Bone marrow (tissue), 2 donors: Measurements from ENCODE around the gene CKMT2.

ENCODE experiments used
- DNase-seq, 2 donors: peaks; one replicate each; lab custom pipeline; 2025; lab: John Stamatoyannopoulos, UW

Gene CKMT2

DNA sequence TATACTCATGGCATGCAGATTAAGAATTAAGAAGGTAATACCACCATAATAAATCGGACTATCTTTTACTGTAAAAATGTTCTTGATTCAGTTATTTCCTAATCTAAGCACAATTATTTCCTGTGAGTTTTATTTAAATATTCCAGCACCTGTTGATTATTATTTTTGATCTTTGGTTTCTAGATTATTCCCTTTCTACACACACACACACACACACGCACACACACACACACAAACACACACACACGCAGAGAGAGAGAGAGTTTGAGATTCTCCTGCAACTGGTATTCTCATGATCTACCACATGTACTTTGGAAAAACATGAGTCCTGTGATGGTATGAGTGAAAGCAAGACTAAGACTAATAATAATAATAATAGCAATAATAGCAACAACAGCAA, 17.0 kb upstream of the CKMT2 start:
- DNase-seq: no peak

DNA sequence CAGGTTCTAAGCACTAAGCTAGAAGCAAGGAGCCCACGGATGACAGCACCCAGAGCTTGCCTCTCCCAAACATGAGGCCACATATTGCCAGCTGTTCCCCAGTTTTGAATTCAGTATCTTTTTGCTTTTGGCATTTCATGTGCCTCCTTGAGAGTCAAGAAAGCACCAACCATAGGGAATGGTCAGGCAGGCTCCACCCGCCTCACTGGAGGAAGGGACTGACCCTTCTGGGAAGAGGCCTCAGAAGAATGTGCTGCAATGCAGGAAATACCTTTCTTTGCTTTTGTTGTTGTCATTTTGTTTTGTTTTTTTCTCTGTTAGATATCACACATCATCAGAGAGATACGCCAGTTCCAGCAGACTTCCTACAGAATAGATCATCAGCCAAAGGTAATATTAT, 13.7 kb upstream of the CKMT2 start:
- no peak for DNase-seq

DNA sequence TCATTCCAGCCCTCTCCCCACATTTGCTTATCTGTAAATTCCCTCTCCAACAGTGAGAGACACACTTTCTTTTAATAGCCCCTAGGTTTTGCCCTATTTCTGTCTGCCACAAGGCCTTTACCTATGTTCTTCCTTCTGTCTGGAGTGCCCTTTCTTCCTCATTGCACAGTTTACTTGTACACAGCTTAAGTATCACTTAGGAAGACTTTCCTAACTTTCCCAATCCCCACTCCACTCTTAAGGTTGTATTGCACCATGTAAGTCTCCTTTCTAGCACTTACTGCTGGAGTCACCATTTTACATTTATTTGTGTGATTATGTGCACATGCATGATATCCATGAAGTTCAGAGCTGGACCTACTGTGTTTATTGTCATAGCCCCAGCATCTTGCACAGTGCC, 10.8 kb upstream of the CKMT2 start:
- DNase-seq: no peak

DNA sequence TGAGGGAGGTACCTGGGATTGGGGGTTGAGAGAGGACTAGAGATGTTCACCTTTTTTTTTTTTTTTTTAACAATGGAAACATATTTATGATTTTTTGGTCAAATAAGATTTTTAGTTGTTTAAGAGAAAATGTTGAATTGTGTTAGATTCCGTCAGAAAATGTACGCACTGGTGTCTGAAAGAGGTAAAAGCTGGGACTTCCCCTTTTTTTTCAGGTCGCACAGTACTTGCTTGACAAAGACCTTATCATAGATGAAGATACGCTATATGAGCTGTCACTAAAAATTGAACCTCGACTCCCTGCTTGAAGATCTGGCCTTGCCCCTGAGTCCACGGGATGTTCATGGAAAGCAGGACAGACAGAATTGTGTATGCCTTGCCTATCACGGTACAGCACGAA, 7.7 kb upstream of the CKMT2 start:
- no peak for DNase-seq

DNA sequence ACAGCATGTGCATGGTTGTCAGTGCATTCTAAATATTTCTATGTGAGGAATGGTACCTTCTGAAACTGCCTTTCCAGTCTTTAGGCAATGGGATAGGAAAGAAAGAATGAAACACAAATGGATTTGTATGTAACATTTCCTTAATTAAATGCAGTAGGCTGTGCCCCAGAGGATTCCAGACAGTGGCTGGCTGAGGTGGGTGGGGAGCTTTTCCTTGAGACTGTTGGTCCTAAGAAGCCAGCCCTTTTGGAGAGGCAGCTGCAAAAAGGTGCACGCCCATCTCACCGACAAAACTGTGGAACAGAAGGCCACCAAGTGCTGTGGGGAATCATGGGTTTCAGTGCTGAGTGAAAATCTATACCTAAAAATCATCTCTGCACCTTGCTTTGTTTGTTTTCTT, 6.8 kb upstream of the CKMT2 start:
- no peak for DNase-seq

DNA sequence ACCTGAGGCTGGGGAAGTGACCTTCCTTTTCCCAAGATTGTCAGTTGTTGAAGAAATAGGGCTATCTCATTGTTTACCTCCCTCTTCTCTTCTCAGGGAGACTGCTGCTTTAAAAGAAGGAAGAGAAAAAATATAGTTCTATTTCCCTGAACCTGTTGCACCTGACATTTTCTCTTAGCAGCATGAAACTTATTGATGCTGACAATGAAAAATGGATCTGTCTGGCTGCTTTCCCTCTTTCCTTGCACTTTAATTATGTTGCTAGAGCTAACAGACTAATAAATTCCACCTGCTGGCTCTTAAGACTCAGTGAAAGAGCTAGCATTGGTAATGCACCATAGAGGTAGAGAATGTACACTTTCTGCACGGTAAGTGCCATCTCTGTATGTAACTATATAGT, 6.2 kb upstream of the CKMT2 start:
- no peak for DNase-seq

DNA sequence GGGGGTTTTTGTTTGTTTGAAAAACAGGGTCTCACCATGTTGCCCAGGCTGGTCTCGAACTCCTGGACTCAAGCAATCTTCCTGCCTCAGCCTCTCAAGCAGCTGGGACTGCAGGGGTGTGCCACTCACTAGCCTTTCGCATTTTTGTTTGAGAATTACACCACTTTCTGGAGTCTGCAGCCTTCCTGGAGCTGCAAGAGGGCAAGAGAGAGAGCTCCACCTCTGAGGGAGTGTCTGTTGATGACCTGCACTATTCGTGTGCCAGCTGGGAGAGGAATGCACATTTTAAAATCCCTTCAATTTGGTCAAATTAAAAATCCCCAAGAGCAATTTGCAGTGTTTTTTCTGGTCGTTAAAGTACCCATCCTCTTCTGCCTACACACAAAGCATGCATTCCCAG, 5.0 kb upstream of the CKMT2 start:
- DNase-seq: no peak

DNA sequence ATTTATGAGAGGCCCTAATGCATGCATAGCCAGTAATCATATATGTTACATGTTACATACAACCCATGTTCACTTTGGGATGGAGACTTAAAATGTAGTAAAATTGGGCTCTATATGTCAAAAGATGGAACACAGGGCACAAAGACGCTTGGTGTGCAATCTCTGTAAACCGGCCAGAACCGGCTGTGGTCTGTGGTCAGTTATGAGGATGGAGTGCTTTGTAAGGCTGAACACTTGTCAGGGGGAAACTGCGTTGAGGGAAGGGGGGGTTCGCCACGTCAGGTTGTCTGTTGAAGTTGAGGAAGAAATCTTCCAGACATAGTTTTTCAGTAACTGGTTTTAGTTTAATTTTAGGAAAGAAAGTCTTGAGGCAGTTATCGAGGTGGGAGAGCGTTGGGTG, 2.7 kb upstream of the CKMT2 start:
- DNase-seq: no peak

DNA sequence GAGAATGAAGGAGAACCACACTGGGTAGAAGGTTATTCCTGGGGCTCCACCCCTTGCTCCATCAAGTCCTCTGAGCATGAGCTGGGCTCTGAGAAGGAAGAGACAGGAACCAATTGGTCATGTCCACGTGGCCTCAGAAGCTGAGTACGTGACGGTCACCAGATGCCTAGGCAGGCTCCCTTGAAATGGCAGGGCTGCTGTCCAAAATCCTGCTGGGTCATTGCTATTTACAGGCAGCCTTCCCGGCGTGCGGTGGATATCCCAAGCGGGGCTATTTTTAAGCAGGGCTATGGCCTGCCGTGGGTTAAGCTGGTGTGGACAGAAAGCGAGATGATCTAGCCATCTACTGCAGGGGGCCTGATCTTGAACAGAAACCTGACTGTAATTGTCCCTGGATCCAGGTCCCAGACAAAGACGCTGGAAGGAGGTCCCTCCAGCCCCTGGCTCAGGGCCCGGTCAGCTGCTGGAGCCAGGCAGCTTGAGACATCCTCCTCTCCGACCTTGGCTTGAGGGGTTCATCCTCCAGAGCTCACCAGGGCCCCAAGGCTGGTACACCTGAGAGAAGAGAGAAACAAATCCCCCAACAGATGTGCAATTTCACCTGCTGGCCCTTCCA, 550 bp upstream of the CKMT2 start:
- DNase-seq: no peak

DNA sequence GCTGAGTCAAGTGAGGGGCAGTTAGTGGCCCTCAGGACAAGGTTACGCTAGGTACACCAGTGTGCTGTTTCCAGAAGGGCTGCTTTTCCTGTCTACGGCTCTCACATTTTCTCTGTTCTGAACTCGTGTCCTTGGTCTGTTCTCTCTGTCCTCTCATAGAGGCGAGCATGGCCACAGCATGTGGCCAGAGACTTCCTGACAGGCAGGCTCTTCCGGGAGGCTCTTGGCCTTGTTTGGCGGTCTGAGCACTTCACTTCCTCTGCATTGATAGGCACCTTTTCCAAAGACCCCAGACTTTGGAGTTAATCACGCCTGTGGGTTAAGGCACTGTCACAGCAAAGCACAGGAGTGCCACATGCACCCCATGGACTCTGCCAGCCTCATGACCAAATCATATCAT, 1.2 kb downstream of the CKMT2 start:
- no peak for DNase-seq

DNA sequence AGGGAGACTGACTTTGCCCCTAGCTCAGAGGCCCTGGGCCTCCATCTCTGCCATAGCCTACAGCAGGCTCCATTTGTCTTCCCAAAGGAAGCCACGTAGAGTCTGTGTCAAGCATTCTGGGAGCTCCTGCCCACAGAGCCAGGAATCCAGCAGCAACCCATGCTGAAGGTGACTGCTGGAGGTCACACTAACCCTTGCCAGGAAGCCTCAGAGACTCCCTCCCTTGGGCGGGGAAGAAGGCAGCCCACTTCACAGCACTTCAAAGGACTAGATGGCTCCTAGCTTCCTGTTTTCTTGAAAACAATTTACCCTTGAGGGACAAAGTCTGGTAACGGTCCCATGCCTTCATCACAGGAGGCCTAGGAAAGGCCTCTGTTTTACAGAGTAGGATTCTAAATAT, 1.7 kb downstream of the CKMT2 start:
- DNase-seq: no peak

DNA sequence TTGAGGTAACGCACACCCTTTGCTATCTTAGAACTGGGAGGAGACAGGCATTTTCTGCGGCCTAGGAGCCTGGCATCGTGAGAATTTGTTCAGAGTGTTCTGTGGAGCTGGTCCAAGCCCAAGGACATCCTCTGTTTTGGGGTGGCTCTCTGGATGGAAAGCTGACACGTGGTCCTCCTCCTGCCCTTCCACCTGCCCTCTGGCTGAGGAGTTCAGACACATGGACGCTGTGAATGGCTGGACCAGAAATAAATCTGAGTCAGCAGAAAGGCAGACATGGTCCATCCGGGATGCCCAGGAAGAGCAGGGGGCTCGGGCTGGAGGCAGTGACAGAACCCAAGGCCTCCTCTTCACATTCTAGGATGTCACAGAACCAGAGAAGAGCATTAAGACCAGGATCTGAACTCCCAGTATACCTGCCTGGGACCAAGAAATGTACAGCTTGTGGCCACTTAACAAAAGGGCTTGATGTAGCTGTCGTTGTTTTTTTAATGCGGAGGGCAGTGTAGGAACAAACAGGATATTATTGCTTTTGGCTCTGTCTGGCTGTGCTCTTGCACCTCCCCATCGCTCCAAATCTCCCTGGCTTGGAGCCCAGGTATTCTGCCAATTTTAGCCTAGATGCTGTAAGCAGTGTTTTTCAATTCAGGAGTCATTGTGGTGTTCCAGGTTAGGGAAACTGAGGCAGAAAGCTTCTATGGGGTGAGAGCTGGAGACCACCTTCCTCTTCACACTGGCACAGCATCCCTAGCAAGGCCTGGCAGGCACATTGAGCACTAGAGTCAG, 2.4 kb downstream of the CKMT2 start:
- no peak for DNase-seq

DNA sequence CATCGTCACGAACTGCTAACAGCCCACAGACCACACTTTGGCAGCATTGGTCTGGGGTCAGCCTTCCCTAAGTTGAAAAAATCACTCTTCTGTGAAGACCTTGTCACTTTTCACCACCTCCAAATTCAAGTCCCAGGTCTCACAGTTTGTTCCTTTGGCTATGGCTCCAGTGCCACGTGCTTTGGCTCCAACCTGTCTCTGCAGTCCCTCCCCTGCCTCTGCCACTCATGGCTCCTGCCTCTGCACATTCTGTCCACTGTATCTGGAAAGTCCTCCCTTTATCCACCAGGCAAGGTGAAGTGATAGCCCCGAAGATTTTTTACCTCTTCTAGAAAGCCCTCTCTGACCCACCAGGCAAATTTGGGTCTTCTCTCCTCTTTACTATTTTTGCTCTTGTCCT, 5.3 kb downstream of the CKMT2 start:
- DNase-seq: no peak

DNA sequence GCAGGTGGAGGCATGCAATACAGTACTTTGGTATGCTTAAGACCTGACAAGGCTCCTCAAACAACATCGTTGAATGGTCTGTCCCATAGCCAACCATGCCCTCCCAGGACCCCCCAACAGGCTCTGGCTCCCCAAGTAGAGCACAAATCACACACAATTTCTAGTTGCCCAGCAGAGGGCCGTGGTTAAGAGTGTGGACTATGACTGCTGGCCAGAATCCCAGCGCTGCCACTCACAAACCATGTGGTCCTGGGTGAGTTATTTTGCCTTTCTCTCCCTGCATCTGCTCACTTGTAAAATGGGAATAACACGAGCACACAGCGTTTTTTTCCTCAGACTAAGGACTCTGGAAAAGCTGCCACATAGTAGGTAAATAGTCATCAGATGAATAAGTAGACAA, 6.5 kb downstream of the CKMT2 start:
- no peak for DNase-seq

DNA sequence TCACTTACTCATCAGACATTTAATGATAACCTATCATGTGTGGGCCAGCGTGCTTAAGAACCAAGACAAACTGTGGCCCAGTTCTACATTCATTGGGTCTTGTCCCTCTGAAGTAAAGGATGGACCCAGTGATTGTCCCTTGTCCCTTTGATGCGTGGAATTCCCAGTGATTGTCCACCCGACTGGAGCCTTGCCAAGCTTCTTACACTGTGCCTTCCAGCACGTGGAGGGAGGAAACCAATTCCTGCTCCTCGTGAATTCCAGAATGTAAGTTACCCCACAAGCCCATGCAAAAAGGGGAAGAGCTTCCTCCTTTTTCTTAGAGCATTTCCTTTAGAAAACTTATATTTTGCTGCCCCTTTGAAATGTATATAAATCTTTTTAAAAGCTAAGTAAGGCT, 7.9 kb downstream of the CKMT2 start:
- no peak for DNase-seq

DNA sequence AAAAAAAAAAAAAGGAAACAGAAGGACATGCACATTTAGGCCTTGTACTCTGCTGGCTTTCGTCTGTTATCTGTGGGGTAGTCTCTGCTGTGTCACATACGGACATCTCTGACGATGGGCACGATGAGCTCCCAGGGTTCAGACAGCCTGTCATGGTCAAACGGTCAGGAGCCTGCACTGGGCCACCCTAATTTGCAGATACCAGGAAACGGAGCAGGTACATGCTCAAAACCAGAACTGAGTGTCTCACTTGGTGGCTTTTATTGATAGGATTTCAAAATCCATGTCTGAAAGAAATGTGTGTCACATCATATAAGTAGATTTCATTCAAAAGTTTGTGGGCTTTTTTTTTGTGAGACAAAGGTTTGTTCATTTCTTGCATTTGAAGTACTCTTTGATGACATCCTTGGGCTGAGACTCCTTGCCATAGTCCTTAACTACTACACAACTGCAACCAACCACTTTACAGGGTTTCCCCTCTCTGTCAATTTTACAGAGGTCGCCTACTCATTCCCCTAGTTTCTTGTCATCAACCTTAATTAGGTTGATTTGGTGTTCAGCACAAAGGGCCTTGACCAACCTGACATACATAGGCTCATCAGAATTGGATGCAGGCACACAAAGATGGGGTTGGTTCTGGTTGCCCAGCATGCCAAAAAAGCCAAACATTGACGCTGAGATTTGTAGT, 9.0 kb downstream of the CKMT2 start:
- DNase-seq: no peak

DNA sequence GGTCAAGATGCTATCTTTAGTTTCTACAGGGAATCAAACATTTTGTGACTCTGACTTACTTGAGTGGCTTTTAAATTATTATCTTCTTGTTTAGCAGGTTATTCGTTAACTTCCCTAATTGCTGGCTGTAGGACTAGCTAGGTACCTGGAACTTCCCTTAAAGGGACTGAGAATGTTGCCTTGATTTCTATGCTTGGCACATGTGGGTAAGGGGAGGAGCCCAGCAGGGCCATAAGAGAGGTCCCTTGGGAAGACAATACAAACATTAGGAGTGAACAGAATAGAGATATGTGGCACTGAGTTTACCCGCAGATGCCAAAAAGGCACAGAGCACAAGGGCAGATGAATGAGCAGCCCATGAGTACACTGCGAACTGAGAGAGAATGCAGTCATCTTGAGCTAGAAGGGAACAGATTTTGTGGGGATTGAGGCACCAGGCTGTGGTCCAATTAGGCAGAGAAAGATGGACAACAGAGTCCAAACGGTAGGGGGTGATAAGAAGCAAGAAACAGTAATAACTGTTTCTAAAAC, 9.8 kb downstream of the CKMT2 start:
- DNase-seq: no peak

DNA sequence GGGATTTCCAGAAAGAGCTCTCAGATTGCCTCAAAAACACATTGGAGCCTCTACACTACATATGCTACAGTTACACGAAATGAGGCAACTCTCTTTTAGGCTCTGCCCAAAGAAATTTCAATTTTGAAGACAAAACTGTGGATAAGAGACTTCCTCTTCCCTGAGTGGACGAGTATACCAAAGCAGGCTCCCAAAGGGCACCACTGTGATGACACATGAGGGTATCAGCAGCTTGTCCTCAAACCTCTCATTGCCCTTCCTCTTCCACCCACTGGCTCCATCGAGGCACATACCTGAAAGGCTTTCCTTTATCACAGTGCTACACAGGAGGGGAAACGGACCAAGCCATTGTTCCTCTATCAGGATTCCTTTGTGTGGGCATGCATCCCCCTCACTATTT, 11.3 kb downstream of the CKMT2 start:
- no peak for DNase-seq

DNA sequence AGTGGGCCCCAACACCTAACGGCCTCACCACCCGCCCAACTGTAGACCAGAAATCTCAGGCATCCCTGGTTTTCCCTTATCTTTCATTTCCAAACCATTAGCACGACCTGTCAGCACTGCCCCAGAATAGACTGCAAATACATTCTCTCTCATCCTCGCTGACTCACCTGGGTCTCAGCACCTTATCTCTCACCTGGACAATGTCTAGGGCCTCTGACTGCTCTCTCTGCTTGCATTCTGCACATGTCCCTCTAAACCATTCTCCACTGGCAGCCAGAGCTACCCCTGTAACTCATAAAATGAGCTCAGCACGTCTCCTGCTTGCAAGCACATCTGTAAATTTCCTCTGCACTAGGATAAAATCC, 12.7 kb downstream of the CKMT2 start:
- DNase-seq: no peak

DNA sequence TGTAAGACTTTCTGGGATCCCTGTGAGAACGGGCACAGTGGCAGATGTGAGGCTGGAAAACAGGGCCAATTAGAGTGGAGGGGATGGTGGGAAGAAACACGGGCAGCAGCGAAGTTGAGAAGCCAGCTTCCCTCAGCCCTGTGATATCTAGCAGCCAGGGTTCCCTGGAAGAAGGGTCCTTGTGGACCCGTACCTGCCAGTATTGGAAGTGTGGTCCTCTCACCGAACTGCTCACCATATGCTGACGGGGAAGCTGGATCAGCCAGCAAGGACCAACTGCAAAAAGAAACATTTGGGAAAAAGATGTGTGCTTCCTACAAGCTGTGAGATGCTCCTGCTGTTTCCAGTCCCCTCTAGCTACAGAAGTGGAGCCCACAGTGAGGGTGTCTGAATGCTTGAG, 13.6 kb downstream of the CKMT2 start:
- no peak for DNase-seq

DNA sequence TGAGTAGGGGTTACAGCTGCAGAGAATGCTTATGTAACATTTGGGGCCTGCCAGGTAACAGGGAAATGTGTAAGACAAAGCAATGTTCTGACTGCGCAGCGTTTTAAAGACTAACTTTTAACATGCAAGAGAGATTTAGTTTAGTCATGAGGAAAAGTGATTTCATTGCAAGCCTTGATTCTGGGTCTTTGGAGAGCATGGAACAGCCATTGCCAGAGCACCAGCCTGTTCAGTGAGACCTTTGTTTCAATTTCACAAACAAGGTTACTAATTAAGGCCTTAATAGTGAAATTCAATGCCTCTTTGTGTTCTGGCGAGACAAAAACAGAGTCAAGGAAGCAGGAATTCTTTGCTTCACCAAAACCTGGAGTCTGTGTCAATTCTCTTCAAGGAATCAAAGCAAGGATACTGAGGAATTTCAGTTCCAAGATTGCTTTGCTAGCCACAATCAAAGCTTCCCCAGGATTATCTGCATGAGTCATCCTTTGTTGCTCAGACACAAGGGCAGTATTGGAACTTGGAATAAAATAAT, 14.4 kb downstream of the CKMT2 start:
- DNase-seq: no peak

DNA sequence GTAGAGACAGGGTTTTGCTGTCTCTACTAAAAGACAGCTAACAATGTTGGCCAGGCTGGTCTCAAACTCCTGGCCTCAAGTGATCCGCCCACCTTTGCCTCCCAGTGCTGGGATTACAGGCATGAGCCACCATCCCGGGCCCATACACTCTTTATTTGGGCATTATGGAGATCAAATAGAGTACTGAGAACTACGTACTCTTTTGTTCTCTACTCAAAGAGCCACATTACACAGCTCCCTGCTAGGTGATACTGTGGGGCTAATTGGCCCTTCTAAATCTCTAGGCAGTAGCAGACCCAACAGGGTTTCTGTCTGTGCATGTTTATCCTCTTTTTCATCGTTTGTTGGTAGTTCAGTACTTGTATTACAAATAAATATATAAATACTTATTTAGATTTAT, 16.1 kb downstream of the CKMT2 start:
- DNase-seq: no peak

DNA sequence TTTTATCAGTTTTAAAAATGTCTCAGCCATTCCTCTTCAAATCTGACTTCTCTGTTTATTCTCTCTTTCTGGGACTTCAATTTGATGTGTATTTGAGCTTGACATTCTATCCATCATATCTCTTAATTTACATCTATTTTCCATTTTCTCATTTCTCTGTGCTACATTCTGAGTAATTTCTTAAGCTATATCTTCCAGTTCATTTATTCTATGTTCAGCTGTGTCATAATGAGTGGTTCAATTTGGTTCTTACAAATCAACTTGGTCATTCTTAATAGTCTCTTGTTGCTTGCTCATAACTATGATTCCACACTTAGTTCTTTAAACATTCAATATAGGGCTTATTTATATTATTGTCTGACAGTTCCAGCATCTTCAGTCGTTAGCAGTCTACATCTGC, 16.9 kb downstream of the CKMT2 start:
- no peak for DNase-seq
